Panc1 (cell line): ENCODE results near the gene STX7. TPM values are rescaled to one million over a fixed set of nuclear protein-coding genes. Genes with fewer than 3 reads are reported as not detected.

Experiments
- ATAC-seq: fragments of 200-7000 bp; cut with Tn5 transposase; 2 replicates; pipeline ENCODE4 v1.9.1; 2020; ENCODE audit warnings: mild to moderate bottlenecking, moderate library complexity
- BruUV-seq: library from RNA; stranded (reverse); fragments of 400-500 nt; replicated peaks from 2 replicates; lab custom pipeline; 2021; lab: Mats Ljungman, UMichigan
- CTCF ChIA-PET: fragments of 300-600 bp; sonication (Branson Sonifier 250); formaldehyde crosslinking; loops from one replicate; lab custom pipeline; 2022; ENCODE audit warnings: antibody characterized with exemption; lab: Charles Lee
- POLR2A ChIA-PET: fragments of 300-600 bp; sonication (Branson Sonifier 250); formaldehyde crosslinking; loops from one replicate; lab custom pipeline; 2022; ENCODE audit warnings: antibody characterized with exemption; lab: Charles Lee
- DNase-seq: peaks from one replicate; pipeline ENCODE4 v3.0.0-alpha.2; 2010; ENCODE audit warnings: low read depth, low spot score
- H3K27ac ChIP-seq: 2 replicates; pipeline ENCODE4 v1.5.1; 2011; ENCODE audit warnings: mild to moderate bottlenecking, low read length, inconsistent platforms
- H3K27me3 ChIP-seq: fragments of 200-500 bp; sonication (Bioruptor generic); 2 replicates; pipeline ENCODE4 v1.6.0; 2014; ENCODE audit warnings: low read length, inconsistent platforms; ENCODE audit not compliant: control insufficient read depth, insufficient read depth
- H3K36me3 ChIP-seq: fragments of 200-500 bp; sonication (Bioruptor generic); 2 replicates; pipeline ENCODE4 v1.5.1; 2014; ENCODE audit warnings: inconsistent platforms, mild to moderate bottlenecking, low read length, moderate library complexity; ENCODE audit not compliant: control insufficient read depth, insufficient read depth
- H3K4me1 ChIP-seq: 2 replicates; pipeline ENCODE4 v1.5.1; 2011; ENCODE audit warnings: inconsistent platforms, mild to moderate bottlenecking, low read length, moderate library complexity; ENCODE audit not compliant: control insufficient read depth, insufficient read depth
- H3K4me3 ChIP-seq, 2 experiments: 2 replicates each; pipeline ENCODE4 v1.5.1; 2011 to 2012; ENCODE audit warnings: low read depth in 2 of 2, low read length in 2 of 2, mild to moderate bottlenecking in 2 of 2, inconsistent platforms in 1 of 2, moderate library complexity in 1 of 2
- H3K9me3 ChIP-seq: fragments of 200-500 bp; sonication (Bioruptor generic); 2 replicates; pipeline ENCODE4 v1.5.1; 2014; ENCODE audit warnings: low read depth, mild to moderate bottlenecking, inconsistent platforms, low read length, moderate library complexity; ENCODE audit not compliant: control insufficient read depth, insufficient read depth
- POLR2AphosphoS5 ChIP-seq: IDR thresholded peaks from 2 replicates; pipeline ENCODE4 v1.6.1; 2012; ENCODE audit warnings: mild to moderate bottlenecking, low read depth, low read length, moderate library complexity
- SIN3A ChIP-seq: IDR thresholded peaks from 2 replicates; pipeline ENCODE4 v1.6.1; 2012; ENCODE audit warnings: low read depth, mild to moderate bottlenecking, low read length, moderate library complexity, borderline replicate concordance; ENCODE audit not compliant: insufficient read depth
- TCF7L2 ChIP-seq: IDR thresholded peaks from 2 replicates; pipeline ENCODE4 v1.6.1; 2011; ENCODE audit warnings: mild to moderate bottlenecking, low read depth, low read length, inconsistent platforms
- in situ Hi-C: cut with HindIII; loops from 2 replicates; pipeline ENCODE4 v1.10.0; 2016; ENCODE audit warnings: low sequenced_read_pairs, low pct_unique_long_range_greater_than_20kb
- intact Hi-C: fragments of 100-400 bp; cut with micrococcal nuclease; formaldehyde crosslinking; loops from one replicate; pipeline ENCODE4 v1.10.0; 2022; ENCODE audit not compliant: unreplicated experiment
- total RNA-seq: library from RNA; stranded (reverse); gene quantifications from one replicate; pipeline ENCODE4 v1.2.1, GENCODE V29; 2021; ENCODE audit not compliant: unreplicated experiment
- TF ChIP-seq, protein P1 (sequence below): fragments of 450-650 bp; IDR thresholded peaks from 2 replicates; pipeline ENCODE4 v1.5.1; 2017; ENCODE audit warnings: mild to moderate bottlenecking
- TF ChIP-seq, protein P2 (sequence below), 2 experiments: IDR thresholded peaks; 2 replicates each; pipeline ENCODE4 v1.6.1; 2011 to 2012; ENCODE audit warnings: low read depth in 2 of 2, control low read depth in 1 of 2, low read length in 1 of 2, mild to moderate bottlenecking in 1 of 2, moderate library complexity in 1 of 2; ENCODE audit not compliant: insufficient read depth in 1 of 2

The STX7 gene
- total RNA-seq, 1 experiment from 2014 or later = 40.6 TPM

DNA sequence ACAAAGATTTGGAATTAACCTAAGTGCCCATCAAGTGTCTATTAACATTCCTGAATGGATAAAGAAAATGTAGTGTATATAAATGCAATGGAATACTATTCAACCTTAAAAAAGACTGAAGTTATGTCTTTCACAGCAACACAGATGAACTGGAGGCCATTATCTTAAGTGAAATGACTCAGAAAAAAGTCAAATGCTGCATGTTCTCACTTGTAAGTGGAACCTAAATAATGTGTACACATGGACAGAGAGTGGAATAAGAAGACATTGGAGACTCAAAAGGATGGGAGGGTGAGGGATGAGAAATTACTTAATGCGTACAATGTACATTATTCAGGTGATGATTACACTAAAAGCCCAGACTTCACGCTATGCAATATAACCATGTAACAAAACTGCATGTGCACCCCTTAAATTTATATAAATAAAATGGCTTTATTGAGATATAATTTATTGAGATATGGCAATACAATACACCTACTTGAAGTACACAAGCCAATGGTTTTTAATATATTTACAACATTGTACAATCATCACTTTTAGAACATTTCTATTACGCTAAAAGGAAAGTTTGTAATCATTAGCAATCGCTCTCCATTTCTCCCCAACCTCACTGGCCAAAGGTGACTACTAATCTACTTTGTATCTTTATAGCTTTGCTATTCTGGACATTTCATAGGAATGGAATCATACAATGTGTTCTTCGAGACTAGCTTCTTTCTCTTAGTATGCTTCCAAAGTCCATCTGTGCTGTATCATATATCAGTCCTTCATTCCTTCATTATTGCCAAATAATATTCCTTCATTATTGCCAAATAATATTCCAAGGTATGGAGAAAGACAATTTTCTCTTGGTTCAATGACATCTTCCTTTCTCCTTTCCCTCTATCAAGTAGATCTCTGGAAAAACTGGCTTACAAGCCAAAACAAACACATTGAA is 5.8 kb downstream of the STX7 start:
- H3K36me3 ChIP-seq = peaks cover under 1% of the 10 kb centered on the region; the same call in 1 of the 2 replicates
- BruUV-seq = no TSS peak
- in situ Hi-C loops (no loop called here), intact Hi-C loops (no loop called here)
- ChIA-PET CTCF (interaction anchor here (0.8 kb wide), 1 partner anchor 316 kb away, joined by 3 read pairs; no protein-coding TSS in a partner anchor), POLR2A (no interaction called here)
- H3K4me3 ChIP-seq = no peak overlapping the region
- ATAC-seq (no peak), DNase-seq (no peak)
- H3K27ac ChIP-seq = no peak overlapping the region
- no peak for TF ChIP-seq SIN3A
- no peak for TF ChIP-seq TCF7L2
- TF ChIP-seq POLR2AphosphoS5 = no peak
- TF ChIP-seq, protein P1, sequence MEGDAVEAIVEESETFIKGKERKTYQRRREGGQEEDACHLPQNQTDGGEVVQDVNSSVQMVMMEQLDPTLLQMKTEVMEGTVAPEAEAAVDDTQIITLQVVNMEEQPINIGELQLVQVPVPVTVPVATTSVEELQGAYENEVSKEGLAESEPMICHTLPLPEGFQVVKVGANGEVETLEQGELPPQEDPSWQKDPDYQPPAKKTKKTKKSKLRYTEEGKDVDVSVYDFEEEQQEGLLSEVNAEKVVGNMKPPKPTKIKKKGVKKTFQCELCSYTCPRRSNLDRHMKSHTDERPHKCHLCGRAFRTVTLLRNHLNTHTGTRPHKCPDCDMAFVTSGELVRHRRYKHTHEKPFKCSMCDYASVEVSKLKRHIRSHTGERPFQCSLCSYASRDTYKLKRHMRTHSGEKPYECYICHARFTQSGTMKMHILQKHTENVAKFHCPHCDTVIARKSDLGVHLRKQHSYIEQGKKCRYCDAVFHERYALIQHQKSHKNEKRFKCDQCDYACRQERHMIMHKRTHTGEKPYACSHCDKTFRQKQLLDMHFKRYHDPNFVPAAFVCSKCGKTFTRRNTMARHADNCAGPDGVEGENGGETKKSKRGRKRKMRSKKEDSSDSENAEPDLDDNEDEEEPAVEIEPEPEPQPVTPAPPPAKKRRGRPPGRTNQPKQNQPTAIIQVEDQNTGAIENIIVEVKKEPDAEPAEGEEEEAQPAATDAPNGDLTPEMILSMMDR = no peak
- TF ChIP-seq, protein P2, sequence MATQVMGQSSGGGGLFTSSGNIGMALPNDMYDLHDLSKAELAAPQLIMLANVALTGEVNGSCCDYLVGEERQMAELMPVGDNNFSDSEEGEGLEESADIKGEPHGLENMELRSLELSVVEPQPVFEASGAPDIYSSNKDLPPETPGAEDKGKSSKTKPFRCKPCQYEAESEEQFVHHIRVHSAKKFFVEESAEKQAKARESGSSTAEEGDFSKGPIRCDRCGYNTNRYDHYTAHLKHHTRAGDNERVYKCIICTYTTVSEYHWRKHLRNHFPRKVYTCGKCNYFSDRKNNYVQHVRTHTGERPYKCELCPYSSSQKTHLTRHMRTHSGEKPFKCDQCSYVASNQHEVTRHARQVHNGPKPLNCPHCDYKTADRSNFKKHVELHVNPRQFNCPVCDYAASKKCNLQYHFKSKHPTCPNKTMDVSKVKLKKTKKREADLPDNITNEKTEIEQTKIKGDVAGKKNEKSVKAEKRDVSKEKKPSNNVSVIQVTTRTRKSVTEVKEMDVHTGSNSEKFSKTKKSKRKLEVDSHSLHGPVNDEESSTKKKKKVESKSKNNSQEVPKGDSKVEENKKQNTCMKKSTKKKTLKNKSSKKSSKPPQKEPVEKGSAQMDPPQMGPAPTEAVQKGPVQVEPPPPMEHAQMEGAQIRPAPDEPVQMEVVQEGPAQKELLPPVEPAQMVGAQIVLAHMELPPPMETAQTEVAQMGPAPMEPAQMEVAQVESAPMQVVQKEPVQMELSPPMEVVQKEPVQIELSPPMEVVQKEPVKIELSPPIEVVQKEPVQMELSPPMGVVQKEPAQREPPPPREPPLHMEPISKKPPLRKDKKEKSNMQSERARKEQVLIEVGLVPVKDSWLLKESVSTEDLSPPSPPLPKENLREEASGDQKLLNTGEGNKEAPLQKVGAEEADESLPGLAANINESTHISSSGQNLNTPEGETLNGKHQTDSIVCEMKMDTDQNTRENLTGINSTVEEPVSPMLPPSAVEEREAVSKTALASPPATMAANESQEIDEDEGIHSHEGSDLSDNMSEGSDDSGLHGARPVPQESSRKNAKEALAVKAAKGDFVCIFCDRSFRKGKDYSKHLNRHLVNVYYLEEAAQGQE (IDR thresholded peaks at IDR 0.05; ENCODE audit: insufficient read depth in 1 of 2, low read depth in 2 of 2, low read length in 1 of 2) = no peak
- peaks cover 15% of the 10 kb centered on the region for H3K4me1 ChIP-seq
- no peaks in the 10 kb centered on the region for H3K9me3 ChIP-seq
- H3K27me3 ChIP-seq = no peaks in the 10 kb centered on the region

DNA sequence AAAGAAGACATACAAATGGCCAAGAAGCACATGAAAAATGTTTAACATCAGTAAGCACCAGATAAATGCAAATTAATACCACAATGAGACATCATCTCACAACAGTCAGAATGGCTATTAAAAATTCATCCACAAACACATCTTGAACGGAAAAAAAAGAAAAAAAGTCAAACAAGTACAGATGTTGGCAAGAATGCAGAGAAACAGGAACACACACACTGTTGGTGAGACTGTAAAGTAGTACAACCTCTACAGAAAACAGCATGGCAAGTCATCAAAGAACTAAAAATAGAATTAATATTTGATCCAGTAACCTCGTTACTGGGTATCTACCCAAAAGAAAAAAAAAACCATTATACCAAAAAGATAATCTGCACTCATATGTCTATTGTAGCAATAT is 6.5 kb downstream of the STX7 start:
- BruUV-seq = no TSS peak
- Histone ChIP-seq H3K4me3 (no peak overlapping the region), H3K27me3 (no peaks in the 10 kb centered on the region), H3K27ac (no peak overlapping the region), H3K9me3 (no peaks in the 10 kb centered on the region), H3K4me1 (peaks cover 10% of the 10 kb centered on the region), H3K36me3 (peaks cover 3% of the 10 kb centered on the region; the same call in 1 of the 2 replicates)
- ChIA-PET CTCF (no interaction called here), POLR2A (no interaction called here)
- in situ Hi-C loops = no loop called here
- no peak for TF ChIP-seq POLR2AphosphoS5
- no peak for TF ChIP-seq SIN3A
- TF ChIP-seq, protein P1 = no peak
- no peak for TF ChIP-seq TCF7L2
- TF ChIP-seq, protein P2 (IDR thresholded peaks at IDR 0.05; ENCODE audit: insufficient read depth in 1 of 2, low read depth in 2 of 2, low read length in 1 of 2) = no peak
- DNase-seq (no peak), ATAC-seq (no peak)
- intact Hi-C loops = no loop called here
